HT1080 (cell line): ENCODE measurements around the gene TNP2. TPM values are rescaled to one million over a fixed set of nuclear protein-coding genes. Genes with fewer than 3 reads are reported as not detected.

Experiments
- DNase-seq: peaks from one replicate; pipeline ENCODE4 v3.0.0-alpha.2; 2015; ENCODE audit warnings: low read depth
- total RNA-seq: library from RNA; depleted of rRNA; stranded (reverse); fragments of >200 nt; shearing (Covaris generic); gene quantifications from 2 replicates; pipeline ENCODE4 v1.2.3, GENCODE V29; 2014

TNP2 gene
- total RNA-seq, 1 experiment from 2014 or later, result not detected

DNA sequence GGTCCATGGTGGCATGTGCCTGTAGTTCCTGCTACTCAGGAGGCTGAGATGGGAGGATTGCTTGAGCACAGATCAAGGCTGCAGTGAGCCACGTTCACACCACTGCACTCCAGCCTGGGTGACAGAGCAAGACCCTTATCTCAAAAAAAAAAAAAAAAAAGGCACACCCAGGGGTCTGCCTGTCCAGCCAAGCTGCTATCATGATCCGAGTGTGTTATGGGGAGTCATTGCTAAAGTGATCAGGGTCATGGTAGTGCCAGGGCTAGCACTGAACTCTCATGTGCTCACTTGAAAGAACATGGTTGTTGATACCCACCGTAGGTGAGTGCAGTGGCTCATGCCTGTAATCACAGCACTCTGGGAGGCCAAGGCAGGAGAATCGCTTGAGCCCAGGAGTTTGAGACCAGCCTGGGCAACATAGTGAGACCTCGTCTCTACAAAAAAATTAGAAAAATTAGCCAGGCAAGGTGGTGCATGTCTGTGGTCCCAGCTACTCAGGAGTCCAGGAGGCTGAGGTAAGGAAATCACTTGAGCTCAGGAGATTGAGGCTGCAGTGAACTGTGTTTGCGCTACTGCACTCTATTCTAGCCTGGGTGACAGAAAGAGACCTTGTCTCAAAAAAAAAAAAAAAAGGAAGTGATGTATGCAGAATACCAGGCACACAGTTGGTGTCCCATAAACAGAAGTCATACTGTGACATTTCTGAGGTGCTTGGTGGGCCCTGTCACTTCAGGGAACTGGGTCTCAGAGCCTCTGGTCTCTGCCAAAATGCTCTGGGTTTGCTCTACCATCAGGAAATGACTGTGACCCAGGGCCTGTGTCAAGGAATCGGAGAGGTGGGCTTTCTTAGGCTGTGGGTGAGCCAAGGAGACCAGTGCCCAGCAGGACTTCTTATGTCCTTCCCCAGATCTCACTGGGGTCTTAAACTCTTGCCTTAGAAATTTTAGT is 9.8 kb upstream of the TNP2 start:
- no peak for DNase-seq

DNA sequence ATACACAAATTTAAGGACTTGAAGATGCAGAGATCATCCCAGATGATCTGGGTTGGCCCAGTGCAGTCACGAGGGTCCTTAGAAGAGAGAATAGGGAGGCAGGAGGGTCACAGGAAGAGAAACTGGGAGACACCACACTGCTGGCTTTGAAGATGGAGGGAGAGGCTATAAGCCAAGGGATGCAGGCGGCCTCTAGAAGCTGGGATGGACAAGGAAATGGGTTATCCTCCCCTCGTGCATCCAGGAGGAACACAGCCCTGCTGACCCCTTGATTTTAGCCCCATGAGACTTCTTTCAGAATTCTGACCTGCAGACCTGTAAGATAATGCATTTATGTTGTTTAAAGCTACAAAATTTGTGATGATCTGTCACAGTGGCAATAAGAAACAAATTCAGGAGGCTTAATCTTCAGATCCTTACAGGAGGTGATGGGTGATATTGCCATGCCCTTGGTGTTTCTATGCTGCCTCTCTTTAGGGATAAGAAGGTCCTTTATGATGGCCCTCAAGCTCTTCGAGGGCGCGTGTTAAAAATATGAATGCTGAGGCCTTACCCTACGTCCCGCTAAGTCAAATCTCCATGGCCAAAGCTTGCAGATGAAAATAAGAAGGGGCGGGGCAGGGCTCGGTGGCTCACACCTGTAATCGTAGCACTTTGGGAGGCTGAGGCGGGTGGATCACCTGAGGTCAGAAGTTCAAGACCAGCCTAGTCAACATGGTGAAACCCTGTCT is 8.6 kb upstream of the TNP2 start:
- no peak for DNase-seq

DNA sequence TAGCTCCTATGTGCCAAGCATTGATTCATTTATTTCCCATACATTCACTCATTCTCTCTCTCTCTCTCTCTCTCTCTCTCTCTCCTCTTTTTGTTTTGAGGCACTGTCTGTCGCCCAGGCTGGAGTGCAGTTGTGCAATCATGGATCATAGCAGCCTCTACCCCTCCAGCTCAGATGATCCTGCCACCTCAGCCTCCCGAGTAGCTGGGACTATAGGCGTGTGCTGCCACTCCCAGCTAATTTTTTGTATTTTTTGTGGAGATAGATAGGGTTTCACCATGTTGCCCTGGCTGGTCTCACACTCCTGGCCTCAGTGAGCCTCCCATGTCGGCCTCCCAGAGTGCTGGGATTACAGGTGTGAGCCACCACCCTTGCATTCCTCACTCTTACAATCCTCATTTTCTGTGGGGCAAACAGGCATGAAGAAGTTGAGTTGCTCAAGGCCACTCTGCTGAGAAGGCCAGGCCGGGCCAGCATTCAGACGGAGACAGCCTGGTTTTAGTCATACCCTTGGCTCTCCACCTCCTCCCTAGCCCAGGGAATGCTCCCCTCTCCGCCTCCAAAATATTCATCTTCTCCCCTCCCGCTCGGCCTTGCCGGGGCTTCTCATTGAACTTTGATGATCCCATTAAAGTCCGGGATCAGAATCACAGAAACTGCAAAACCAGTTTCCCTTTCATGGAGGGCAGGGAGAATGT is 7.9 kb upstream of the TNP2 start:
- DNase-seq, result no peak

GRCh38 chr16:11276143-11276895 is 7.2 kb upstream of the TNP2 start, which contains the start of gene PRM2:
Gene PRM2 (minus strand): TSS chr16:11276480. CDS start chr16:11276370, 110 bp downstream.
- no peak for DNase-seq

DNA sequence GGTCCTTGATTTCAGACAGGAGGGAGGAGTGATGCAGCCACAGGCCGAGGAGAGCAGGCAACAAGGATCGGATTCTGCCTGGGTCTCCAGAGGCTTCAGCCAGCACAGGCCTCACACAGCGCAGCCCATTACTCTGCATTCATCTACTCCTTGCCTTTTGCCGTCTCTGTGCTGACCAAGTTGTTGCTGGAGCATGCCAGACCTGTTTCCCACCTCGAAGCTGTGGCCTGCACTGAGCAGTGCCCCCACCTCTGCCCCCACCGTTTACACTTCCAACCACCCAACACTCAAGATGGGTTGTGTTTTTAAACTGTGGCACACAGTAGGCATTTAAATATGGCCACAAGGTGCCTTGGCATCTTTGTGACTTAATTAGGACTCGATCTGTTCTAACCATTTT is 5.8 kb upstream of the TNP2 start:
- no peak for DNase-seq

GRCh38 chr16:11273721-11274324 is 4.7 kb upstream of the TNP2 start:
- DNase-seq, result peak; percentile 44

DNA sequence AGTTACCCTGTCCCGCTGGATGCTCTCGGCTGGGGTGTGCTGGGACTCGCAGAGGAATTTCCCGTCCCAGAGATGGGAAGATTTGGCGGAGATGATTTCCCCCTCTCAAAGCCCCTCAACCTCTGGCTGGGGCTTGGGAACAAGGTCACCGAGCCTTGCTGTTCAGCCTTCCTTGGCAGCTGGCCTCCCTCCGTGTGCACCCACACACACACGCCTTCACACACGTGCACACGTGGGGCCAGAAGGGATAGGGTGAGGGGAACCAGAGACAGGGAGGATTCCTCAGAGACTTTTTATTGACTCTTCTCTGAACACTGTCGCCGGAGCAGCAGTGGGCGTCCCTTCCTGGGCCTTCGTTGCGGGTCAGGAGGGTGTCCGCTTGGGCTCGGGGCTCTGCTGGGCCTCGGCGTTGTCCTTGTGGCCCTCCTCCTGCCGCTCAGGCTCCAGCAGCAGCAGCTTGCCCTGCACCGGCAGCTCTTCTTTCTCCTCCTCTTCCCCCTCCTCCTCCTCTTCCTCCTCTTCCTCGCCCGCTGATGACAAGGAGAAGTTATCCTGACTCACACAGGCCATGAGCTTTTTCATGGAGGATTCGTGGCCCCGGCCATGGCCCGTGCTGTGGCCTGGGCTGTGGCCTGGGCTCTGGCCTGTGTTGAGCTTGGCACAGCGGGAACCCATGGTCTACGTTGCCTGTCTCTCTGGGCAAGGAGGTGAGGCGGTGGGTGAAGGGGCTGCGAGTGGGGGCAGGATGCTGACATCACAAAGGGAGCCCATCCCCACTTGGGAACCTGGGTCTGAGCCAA is 4.0 kb upstream of the TNP2 start, which contains the start of gene PRM3:
Gene PRM3 (minus strand): TSS at position 709 of the 800 bp plus-strand sequence. CDS start 34 bp downstream, at position 675.
- peak; percentile 56 for DNase-seq

GRCh38 chr16:11272484-11272883 is 3.4 kb upstream of the TNP2 start:
- no peak for DNase-seq

DNA sequence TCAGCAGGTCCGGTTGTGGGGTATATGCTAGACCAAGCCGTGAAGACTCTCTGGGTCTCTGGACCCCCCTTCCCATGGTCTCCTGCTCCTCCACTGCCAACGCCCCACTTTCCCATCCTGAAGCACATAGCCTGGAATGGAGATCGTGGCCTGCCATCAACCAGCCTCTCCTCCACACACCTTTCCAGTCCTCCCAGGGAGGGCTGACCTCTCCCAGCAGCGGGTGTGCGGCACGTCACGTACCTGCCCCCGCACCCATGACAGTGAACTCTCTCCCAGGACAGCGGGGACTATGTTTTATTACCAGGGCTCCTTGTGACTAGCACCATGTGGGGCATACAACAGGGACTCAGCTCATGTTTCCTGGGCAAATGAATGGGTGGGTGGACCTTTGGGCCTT is 2.5 kb upstream of the TNP2 start:
- no peak for DNase-seq

DNA sequence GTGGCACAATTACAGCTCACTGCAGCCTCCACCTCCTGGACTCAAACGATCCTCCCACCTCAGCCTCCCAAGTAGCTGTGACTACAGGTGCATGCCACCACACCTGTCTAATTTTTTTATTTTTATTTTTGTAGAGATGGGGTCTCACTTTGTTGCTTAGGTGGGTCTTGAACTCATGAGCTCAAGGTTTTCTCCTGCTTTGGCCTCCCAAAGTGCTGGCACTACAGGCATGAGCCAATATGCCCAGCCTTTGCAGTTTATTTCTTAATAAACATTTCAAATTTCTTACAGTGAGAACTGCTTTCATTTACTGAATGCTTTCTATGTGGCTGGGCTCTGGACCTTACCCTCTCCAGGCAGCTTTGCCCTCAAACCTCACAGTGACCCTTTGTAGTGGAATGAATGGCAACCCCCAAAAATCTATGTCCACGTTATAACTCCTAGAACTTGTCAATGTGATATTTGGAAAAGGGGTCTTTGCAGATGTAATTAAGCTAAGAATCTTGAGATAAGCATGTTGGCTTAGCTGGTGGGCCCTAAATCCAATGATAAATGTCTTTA is 1.6 kb upstream of the TNP2 start:
- DNase-seq, result no peak

DNA sequence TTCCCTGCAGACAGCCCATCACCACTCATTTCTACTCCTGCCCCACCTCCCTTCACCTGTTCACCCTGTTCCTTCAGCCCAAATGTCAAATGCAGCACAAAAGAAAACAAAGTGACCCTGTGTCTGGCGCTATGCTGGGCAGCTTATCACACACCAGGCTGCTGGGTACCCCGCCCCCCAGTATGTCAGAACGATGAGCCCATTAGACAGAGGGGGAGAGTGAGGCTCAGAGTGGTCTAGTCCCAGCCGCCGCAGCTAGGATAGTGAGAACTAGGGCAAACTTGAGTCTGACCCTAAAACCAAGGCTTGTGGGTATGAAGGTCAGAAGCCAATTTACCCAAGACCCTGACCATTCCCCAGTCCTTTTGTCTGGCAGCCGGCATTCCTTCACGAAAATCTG is 4.0 kb downstream of the TNP2 start:
- DNase-seq, result no peak

- no peak for DNase-seq
These were observed 4.8 kb downstream of the TNP2 start for GRCh38 chr16:11264155-11264832.

- DNase-seq, result no peak
These were observed 5.4 kb downstream of the TNP2 start for GRCh38 chr16:11263737-11264136.

DNA sequence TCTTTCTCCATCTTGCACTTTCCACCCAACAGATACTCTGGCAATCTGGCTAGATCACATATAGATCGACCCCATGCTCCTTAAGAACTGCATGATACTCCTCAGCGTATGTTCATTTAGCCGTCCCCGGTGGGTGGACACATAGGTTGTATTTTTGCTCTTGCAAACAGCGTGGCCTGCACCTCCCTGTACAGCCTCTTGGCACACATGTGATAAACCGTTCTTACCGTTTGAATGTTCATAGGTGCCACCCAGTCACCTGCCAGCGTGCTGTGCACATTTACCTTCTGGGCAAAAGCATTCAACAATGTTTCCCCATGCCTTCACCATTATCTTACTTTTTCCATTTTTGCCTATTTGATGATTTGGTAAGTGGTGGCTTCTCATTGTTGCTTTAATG is 6.2 kb downstream of the TNP2 start:
- DNase-seq, result no peak

DNA sequence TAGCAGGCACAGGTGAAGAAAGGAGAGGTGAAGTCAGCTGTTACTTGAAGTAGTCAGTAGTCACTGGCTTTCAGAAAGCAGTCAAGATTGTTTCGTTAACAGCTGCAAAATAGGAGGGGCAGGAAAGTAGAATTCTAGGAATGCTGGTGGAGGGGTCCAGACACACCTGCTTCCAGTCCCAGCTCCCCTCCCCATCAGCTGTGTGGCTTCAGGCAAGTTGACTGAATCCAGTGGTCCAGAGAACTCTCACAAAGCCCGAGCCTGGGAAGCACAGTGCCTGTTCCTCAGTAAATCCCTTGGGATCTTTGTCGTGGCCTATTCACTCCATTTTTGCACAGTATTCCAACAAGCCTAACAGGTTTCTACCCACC is 8.5 kb downstream of the TNP2 start:
- no peak for DNase-seq

DNA sequence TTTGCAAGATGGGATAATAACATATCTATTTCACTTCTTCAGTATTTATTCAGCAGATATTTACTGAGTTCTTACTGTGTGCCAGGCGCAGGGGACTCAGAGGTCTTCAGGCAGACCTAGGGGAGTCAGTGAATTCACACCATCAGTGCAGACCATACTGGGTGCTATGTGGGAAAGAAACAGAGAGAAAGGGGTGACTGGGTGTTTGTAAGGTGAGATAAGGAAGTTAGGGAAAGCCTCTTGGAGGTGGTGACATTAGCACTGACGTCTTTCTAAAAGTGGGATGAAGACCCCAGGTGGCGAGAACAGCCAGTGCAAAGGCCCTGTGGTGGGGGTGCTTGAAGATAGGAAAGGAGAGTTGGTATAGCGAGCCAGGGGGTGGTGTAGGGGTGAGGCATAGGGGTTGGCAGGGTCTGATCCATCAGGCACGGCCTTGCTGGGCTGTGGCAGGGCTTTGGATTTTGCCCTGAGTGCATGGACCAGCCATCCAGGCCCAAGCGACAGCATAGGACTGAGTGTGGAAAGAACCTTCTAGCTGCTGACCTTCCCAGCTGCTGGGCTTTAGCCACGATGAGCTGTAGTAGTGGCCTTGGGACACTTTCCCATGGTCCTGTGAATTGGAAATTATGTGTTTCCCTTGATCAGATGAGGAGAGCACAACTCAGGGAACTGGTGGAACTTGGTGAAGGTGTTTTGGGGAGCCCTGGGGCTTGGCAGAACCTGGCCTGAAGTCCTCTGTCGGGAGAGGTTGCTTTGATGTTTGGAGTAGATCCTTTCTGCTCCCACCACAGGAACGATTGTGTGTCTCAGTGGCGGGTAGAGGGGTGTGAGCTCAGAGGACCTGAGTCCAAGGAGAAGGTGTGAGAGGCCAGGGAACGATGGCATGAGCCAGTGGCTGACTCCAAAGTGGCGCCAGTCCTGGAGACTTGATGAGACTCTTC is 9.2 kb downstream of the TNP2 start:
- DNase-seq, result no peak
